SH-SY5Y (cell line): Measurements from ENCODE around the gene LFNG.

Source experiments
- GATA2 ChIP-seq: IDR thresholded peaks from 2 replicates; pipeline ENCODE4 v1.6.1; 2011; ENCODE audit warnings: mild to moderate bottlenecking, low read depth, low read length
- GATA3 ChIP-seq: IDR thresholded peaks from 2 replicates; pipeline ENCODE4 v1.6.1; 2011; ENCODE audit warnings: low read depth, mild to moderate bottlenecking, low read length, moderate library complexity

The LFNG gene

GRCh38 chr7:2524808-2525657, 5.5 kb downstream of the LFNG start:
- TF ChIP-seq GATA3 (no peak), GATA2 (no peak)

- no peak for TF ChIP-seq GATA3
- no peak for TF ChIP-seq GATA2
These were observed 6.4 kb downstream of the LFNG start for GRCh38 chr7:2525658-2526630.

- TF ChIP-seq GATA2 (no peak), GATA3 (no peak)
These were observed 7.3 kb downstream of the LFNG start for GRCh38 chr7:2526659-2527504.

- TF ChIP-seq GATA2 (no peak), GATA3 (no peak)
These were observed 8.2 kb downstream of the LFNG start for GRCh38 chr7:2527505-2528467.

- TF ChIP-seq GATA2: no peak
- no peak for TF ChIP-seq GATA3
These were observed 9.0 kb downstream of the LFNG start for GRCh38 chr7:2528481-2529095.

GRCh38 chr7:2529161-2530070, 9.8 kb downstream of the LFNG start:
- no peak for TF ChIP-seq GATA3
- no peak for TF ChIP-seq GATA2

GRCh38 chr7:2530071-2530987, 10.8 kb downstream of the LFNG start:
- TF ChIP-seq GATA2: no peak
- TF ChIP-seq GATA3: no peak

- TF ChIP-seq GATA2: 0 out of 2 replicates have a peak, but pooled peaks have one; percentile 37
These were observed 16.5 kb downstream of the LFNG start for GRCh38 chr7:2535872-2536627.

GRCh38 chr7:2537981-2538851, 18.6 kb downstream of the LFNG start:
- TF ChIP-seq GATA2: no peak
- TF ChIP-seq GATA3: no peak
